Stimulated activated CD8-positive, alpha-beta memory T cell treated with anti-CD3 and anti-CD28 coated beads, Interleukin-4, amount 100 ng/mL, for 24 hours (primary cell): ENCODE results near the gene RAP1A.

Experiments used
- DNase-seq: peaks from one replicate; pipeline ENCODE4 v3.0.0-alpha.2; 2020; ENCODE audit warnings: low read depth

The RAP1A gene

GRCh38 chr1:111720274-111720976, 100.8 kb downstream of the RAP1A start:
- no peak for DNase-seq

GRCh38 chr1:111720977-111721786, 101.6 kb downstream of the RAP1A start:
- DNase-seq = no peak

GRCh38 chr1:111723091-111723806, 103.7 kb downstream of the RAP1A start:
- no peak for DNase-seq

DNA sequence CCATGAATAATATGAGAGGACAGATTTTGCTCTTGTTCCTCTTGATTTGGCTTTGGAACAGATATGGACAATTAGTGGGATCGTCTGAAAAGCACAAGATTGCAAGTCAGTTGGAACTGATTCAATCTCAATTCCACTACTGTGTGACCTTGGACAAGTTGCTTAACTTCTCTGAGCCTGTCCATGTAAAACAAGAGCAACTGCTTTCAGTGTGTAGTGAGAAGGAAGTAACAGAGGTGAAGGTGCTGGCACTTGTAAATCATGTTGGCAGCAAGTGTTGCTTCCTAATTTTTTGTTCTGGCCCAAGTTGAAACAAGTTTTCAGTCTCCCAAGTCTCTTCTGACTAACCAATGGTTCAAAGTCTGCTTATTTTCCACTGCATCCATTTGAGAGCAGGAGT, 104.3 kb downstream of the RAP1A start:
- no peak for DNase-seq

DNA sequence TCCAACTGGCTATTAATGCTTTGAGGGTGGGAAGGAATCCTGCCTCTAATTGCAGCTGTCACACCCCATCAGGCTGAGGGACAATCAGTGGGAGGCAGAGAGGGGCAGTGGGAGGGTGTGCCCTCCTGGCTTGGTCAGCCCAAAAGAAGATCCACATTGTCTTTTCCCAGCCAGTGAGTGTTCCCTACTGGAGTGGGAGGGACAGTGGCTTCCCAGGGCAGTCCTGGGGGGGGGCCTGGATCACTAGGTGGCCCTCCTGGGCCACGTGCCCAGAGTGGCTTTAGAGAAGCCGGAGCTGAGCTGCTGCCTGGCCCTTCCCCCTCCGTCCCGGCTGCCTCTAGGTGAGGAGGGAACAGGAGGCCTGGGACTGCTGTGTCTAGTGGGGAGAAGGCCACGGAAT, 105.6 kb downstream of the RAP1A start:
- no peak for DNase-seq

GRCh38 chr1:111727056-111727455, 107.5 kb downstream of the RAP1A start:
- no peak for DNase-seq

GRCh38 chr1:111729271-111729921, 109.8 kb downstream of the RAP1A start:
- no peak for DNase-seq

- DNase-seq = no peak
Measured at GRCh38 chr1:111729946-111730681, 110.5 kb downstream of the RAP1A start.

DNA sequence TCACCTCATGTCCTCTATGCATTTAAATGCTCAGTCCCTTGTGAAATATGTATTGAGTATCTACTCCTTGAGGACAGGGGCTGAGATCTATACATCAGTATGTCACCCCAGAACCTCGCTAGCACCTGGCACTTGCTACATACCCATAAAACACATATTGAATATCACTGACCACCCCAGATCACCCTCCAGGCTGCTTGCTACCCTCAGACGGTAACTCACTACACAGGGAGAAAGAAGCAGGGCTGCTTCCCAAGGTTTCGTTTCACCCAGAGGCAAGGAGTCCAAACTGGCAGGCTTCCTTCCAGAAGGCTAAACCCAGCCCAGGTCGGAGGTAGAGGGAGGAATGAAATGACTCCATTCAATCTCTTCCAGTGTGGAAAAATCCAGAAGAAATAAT, 111.1 kb downstream of the RAP1A start:
- no peak for DNase-seq

- no peak for DNase-seq
Measured at GRCh38 chr1:111731956-111732355, 112.4 kb downstream of the RAP1A start.

DNA sequence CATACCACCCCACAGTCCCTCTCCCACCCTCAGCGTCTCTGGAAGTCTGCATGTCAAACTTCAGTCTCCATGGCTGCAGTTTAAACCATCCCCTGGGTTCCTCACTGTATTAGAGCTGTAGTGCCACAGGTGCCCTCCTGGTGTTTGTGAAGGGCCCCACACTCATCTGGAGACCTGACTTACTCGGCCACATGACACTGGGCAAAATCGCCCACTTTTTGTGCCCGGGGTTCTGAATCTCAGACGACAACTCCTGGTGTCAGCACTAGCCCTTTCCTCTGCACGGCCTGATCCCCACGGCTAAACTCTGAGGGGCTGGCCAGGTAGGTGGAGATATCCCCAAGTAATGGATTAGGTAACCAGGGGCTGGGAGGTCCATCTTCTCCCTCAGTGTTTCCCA, 113.1 kb downstream of the RAP1A start:
- no peak for DNase-seq

DNA sequence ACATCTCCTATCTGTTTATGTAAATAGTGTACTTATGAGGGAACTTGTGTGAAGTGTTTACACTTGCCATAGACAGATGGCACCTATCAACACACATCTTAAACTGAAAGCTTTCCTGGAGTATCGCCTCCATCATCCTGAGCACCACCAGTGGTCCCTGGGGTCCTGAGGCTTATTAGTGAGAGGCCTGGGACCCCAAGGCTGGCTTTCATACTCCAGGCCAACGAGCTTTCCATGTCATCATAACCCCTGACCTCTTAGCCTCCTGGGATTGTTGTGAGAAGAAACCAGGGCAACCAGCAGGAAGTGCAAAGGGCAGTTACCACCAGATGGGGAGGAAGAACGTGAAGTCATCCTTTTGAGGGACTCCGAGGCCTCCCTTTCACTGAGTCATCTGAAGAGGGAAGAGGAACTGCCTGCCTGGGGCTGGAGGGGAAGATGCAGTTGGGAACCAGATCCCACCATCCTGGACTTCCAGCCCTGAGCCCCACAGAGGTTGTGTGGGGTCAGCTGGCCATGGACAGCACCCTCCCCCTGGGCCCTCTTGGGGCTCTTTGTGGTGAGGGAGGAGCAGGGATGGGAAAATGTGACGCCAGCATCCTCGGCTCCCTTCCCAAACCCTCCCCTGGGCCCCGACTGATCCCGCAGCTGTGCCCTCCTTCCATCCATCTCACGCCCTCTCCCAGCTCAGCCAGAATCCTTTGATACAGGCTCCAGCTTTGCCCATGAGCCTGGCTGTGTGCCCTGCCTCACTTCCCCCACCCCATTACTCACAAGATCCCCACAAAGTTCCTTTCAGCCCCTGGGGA, 113.8 kb downstream of the RAP1A start:
- no peak for DNase-seq

DNA sequence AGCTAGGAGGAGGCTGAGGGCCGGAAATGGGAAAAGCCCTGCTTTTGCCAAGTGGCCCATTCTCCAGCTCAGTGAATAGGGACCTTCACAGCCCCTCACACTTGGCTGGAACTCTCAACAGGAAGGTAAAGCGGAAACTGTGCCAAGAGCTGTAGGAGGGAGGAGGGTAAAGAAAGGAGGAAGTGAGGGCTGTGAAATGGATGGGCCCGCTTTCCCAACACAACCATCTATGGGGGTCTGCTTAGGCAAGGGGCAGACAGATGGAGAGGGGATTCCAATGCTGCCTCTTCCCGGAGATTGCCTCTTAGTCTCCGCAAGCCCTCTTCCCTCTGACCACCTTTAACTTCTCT, 114.4 kb downstream of the RAP1A start:
- DNase-seq = no peak

GRCh38 chr1:111734426-111734825, 114.8 kb downstream of the RAP1A start:
- DNase-seq = no peak

GRCh38 chr1:111734856-111735255, 115.3 kb downstream of the RAP1A start:
- no peak for DNase-seq

GRCh38 chr1:111735321-111735720, 115.7 kb downstream of the RAP1A start:
- no peak for DNase-seq

- DNase-seq = no peak
Measured at GRCh38 chr1:111735858-111736544, 116.4 kb downstream of the RAP1A start.

GRCh38 chr1:111736548-111737215, 117.1 kb downstream of the RAP1A start:
- no peak for DNase-seq

- no peak for DNase-seq
Measured at GRCh38 chr1:111737216-111738132, 117.9 kb downstream of the RAP1A start.
